Measurements from ENCODE around the gene FGF14. TPM values are rescaled to one million over a fixed set of nuclear protein-coding genes. Genes with fewer than 3 reads are reported as not detected.

The FGF14 gene
- total and polyA plus RNA-seq, 2 of the 4 experiments (the other 2 are of a cell fraction): under 0.01 TPM; not detected in 1

- Histone ChIP-seq H2BK5ac (ENCODE audit: low read depth, low read length, poor library complexity, severe bottlenecking) (no peak overlapping the region), H3K4me1 (ENCODE audit: control insufficient read depth, insufficient read depth, low read length) (peaks cover 4% of the 10 kb centered on the region; the same call in 1 of the 2 replicates), H4K91ac (ENCODE audit: insufficient read depth, low read depth, low read length) (no peak overlapping the region), H3K4me2 (ENCODE audit: low read depth, low read length) (no peak overlapping the region), H4K5ac (ENCODE audit: low read depth, low read length) (no peak overlapping the region), H4K8ac (ENCODE audit: low read depth in 2 of 2, low read length in 2 of 2) (no peak overlapping the region), H3K18ac (ENCODE audit: low read depth, low read length) (no peak overlapping the region), H2AK5ac (ENCODE audit: low read depth, low read length) (no peak overlapping the region), H3K79me1 (ENCODE audit: low read depth in 1 of 2, low read length in 2 of 2) (no peaks in the 10 kb centered on the region), H4K20me1 (ENCODE audit: insufficient read depth, low read length) (no peaks in the 10 kb centered on the region), H2BK120ac (ENCODE audit: low read depth, low read length) (no peak overlapping the region), H3K4ac (ENCODE audit: low read depth, low read length) (no peak overlapping the region), H3K9me3 (ENCODE audit: control insufficient read depth, insufficient read depth, low read length) (no peaks in the 10 kb centered on the region), H3K9ac (ENCODE audit: low read depth, low read length) (no peak overlapping the region), H3K4me3 (ENCODE audit: insufficient read depth, low read depth, low read length) (no peak overlapping the region), H3K27ac (ENCODE audit: insufficient read depth, low read length) (no peak overlapping the region), H3K23ac (ENCODE audit: low read depth, low read length) (no peak overlapping the region), H3K14ac (replicated peaks; ENCODE audit: low read depth, low read length) (no peak overlapping the region), H3K9me1 (ENCODE audit: insufficient read depth, low read length) (0 out of 2 replicates have a peak, but pooled peaks cover 3% of the 10 kb centered on the region), H2BK20ac (ENCODE audit: low read depth, low read length) (no peak overlapping the region), H3K27me3 (ENCODE audit: control insufficient read depth, insufficient read depth, low read length) (no peaks in the 10 kb centered on the region), H2BK15ac (ENCODE audit: low read depth, low read length) (no peak overlapping the region), H3K36me3 (ENCODE audit: control insufficient read depth, insufficient read depth, low read length) (no peaks in the 10 kb centered on the region), H3K56ac (ENCODE audit: extremely low read depth, insufficient read depth, low read length) (no peak overlapping the region), H2AFZ (replicated peaks; ENCODE audit: low read length, poor library complexity) (no peak overlapping the region), H2AK9ac (replicated peaks; ENCODE audit: low read depth, low read length, poor library complexity) (no peak overlapping the region)
- POLR2A ChIA-PET (ENCODE audit: unreplicated experiment): no interaction called here
- CTCF ChIA-PET: no interaction called here
- DNase-seq (no peak), ATAC-seq (ENCODE audit: low read depth) (no peak)
- in situ Hi-C loops (cut with MboI; ENCODE audit: low sequenced_read_pairs): no loop called here
- TF ChIP-seq RFX5 (IDR thresholded peaks at IDR 0.05; ENCODE audit: low read depth, low read length) (no peak), RCOR1 (IDR thresholded peaks at IDR 0.05; ENCODE audit: insufficient replicate concordance, low read length) (no peak), BHLHE40 (IDR thresholded peaks at IDR 0.05; ENCODE audit: low read depth, low read length) (no peak), ELK1 (IDR thresholded peaks at IDR 0.05; ENCODE audit: borderline replicate concordance, low read depth, low read length) (no peak), MAFK (IDR thresholded peaks at IDR 0.05; ENCODE audit: low read depth, low read length) (no peak), CHD1 (IDR thresholded peaks at IDR 0.05; ENCODE audit: low read depth, low read length) (no peak), USF2 (IDR thresholded peaks at IDR 0.05; ENCODE audit: low read depth, low read length) (no peak), MAZ (IDR thresholded peaks at IDR 0.05; ENCODE audit: borderline replicate concordance, low read depth, low read length) (no peak), POLR2A (IDR thresholded peaks at IDR 0.05; ENCODE audit: low read depth, low read length) (no peak)
- TF ChIP-seq, protein P1, sequence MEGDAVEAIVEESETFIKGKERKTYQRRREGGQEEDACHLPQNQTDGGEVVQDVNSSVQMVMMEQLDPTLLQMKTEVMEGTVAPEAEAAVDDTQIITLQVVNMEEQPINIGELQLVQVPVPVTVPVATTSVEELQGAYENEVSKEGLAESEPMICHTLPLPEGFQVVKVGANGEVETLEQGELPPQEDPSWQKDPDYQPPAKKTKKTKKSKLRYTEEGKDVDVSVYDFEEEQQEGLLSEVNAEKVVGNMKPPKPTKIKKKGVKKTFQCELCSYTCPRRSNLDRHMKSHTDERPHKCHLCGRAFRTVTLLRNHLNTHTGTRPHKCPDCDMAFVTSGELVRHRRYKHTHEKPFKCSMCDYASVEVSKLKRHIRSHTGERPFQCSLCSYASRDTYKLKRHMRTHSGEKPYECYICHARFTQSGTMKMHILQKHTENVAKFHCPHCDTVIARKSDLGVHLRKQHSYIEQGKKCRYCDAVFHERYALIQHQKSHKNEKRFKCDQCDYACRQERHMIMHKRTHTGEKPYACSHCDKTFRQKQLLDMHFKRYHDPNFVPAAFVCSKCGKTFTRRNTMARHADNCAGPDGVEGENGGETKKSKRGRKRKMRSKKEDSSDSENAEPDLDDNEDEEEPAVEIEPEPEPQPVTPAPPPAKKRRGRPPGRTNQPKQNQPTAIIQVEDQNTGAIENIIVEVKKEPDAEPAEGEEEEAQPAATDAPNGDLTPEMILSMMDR (conservative IDR thresholded peaks at IDR 0.05; ENCODE audit: low read depth, low read length): no peak
- intact Hi-C loops (cut with micrococcal nuclease): loop anchor here (10.0 kb wide), 1 partner anchor 826 kb away; the partner anchor contains the start of gene ITGBL1
- no TSS peak for BruUV-seq (replicated peaks)
- dilution Hi-C loops (cut with HindIII; ENCODE audit: low sequenced_read_pairs, unreplicated experiment): no loop called here
These were observed 121.5 kb downstream of the FGF14 start for GRCh38 chr13:102280366-102280765.

All from IMR-90 (cell line).